GM12878 (cell line): ENCODE measurements around the gene FAT1. TPM values are rescaled to one million over a fixed set of nuclear protein-coding genes. Genes with fewer than 3 reads are reported as not detected.

Experiments
- ATAC-seq: fragments of 200-7000 bp; cut with Tn5 transposase; 3 replicates; pipeline ENCODE4 v1.9.1; 2020; ENCODE audit warnings: mild to moderate bottlenecking, moderate library complexity
- BruUV-seq: library from RNA; stranded (reverse); fragments of 400-500 nt; replicated peaks from 2 replicates; lab custom pipeline; 2021; lab: Mats Ljungman, UMichigan
- CTCF ChIA-PET: fragments of 300-600 bp; sonication (Branson Sonifier 250); formaldehyde crosslinking; extraction: SDS; loops from one replicate; lab custom pipeline; 2021; ENCODE audit warnings: inconsistent platforms; lab: Yijun Ruan, JAX
- POLR2A ChIA-PET: fragments of 350-600 bp; formaldehyde crosslinking; extraction: SDS; loops from one replicate; lab custom pipeline; 2021; ENCODE audit warnings: inconsistent platforms; lab: Charles Lee
- RAD21 ChIA-PET: fragments of 300-600 bp; sonication (Branson Sonifier 250); formaldehyde crosslinking; loops from one replicate; lab custom pipeline; 2023; ENCODE audit warnings: antibody characterized with exemption; ENCODE audit not compliant: unreplicated experiment; lab: Charles Lee
- SMC1A ChIA-PET: fragments of 300-600 bp; sonication (Branson Sonifier 250); formaldehyde crosslinking; loops from one replicate; lab custom pipeline; 2023; ENCODE audit not compliant: unreplicated experiment, uncharacterized antibody; lab: Charles Lee
- DNase-seq: peaks from one replicate; pipeline ENCODE4 v3.0.0-alpha.2; 2011; ENCODE audit warnings: low read depth, low spot score
- FAIRE-seq: peaks from 3 replicates; lab custom pipeline; 2011; peaks lifted over from hg19 to GRCh38; lab: Jason Lieb, UNC
- H2AFZ ChIP-seq: 2 replicates; pipeline ENCODE4 v1.6.0; 2011; ENCODE audit warnings: low read depth, low read length, control low read depth; ENCODE audit not compliant: control insufficient read depth
- H3K27ac ChIP-seq: 2 replicates; pipeline ENCODE4 v1.5.1; 2011; ENCODE audit warnings: control low read depth; ENCODE audit not compliant: control insufficient read depth, insufficient read depth
- H3K27me3 ChIP-seq, 2 experiments: replicated peaks in 1 of 2; 2 replicates each; pipeline versions ENCODE4 v1.6.0 to v1.6.1; 2011; ENCODE audit warnings: low read length in 1 of 2; ENCODE audit not compliant: control insufficient read depth in 2 of 2, insufficient read depth in 2 of 2
- H3K36me3 ChIP-seq, 2 experiments: 2 replicates each; pipeline ENCODE4 v1.5.1; 2011; ENCODE audit warnings: low read length in 1 of 2; ENCODE audit not compliant: control insufficient read depth in 2 of 2, insufficient read depth in 2 of 2
- H3K4me1 ChIP-seq: 2 replicates; pipeline ENCODE4 v1.6.1; 2011; ENCODE audit warnings: mild to moderate bottlenecking, low read length, moderate library complexity, mixed read lengths; ENCODE audit not compliant: control insufficient read depth, insufficient read depth
- H3K4me2 ChIP-seq: 2 replicates; pipeline ENCODE4 v1.6.0; 2011; ENCODE audit warnings: control low read depth; ENCODE audit not compliant: control insufficient read depth, insufficient read depth
- H3K4me3 ChIP-seq: fragments of 200-600 bp; sonication (generic); 2 replicates; pipeline ENCODE4 v1.5.1; 2016
- H3K79me2 ChIP-seq: 2 replicates; pipeline ENCODE4 v1.6.0; 2011; ENCODE audit warnings: low read length; ENCODE audit not compliant: control insufficient read depth, insufficient read depth
- H3K9ac ChIP-seq: 2 replicates; pipeline ENCODE4 v1.8.0; 2011; ENCODE audit warnings: low read length, control low read depth, mixed read lengths; ENCODE audit not compliant: control insufficient read depth, insufficient read depth
- H3K9me3 ChIP-seq: replicated peaks from 3 replicates; pipeline ENCODE4 v1.5.1; 2011; ENCODE audit warnings: mild to moderate bottlenecking, low read length; ENCODE audit not compliant: control insufficient read depth, insufficient read depth
- H4K20me1 ChIP-seq: 2 replicates; pipeline ENCODE4 v1.6.0; 2011; ENCODE audit not compliant: control insufficient read depth, insufficient read depth
- CREB1 ChIP-seq: IDR thresholded peaks from 2 replicates; pipeline ENCODE4 v1.6.1; 2012; ENCODE audit warnings: low read depth, mild to moderate bottlenecking, inconsistent platforms
- KDM1A ChIP-seq: fragments of 200-600 bp; sonication (generic); IDR thresholded peaks from 2 replicates; pipeline ENCODE4 v1.6.1; 2016; ENCODE audit warnings: borderline replicate concordance
- NFIC ChIP-seq: IDR thresholded peaks from 2 replicates; pipeline ENCODE4 v1.6.1; 2012; ENCODE audit warnings: low read depth, mild to moderate bottlenecking, inconsistent platforms, low read length, moderate library complexity
- NR2C2 ChIP-seq: IDR thresholded peaks from 2 replicates; pipeline ENCODE4 v1.6.1; 2011; ENCODE audit warnings: borderline replicate concordance, low read depth; ENCODE audit not compliant: control insufficient read depth, insufficient read length
- SP1 ChIP-seq: IDR thresholded peaks from one replicate; pipeline ENCODE4 v1.6.1; 2011; ENCODE audit warnings: low read depth, low read length
- SREBF1 ChIP-seq: IDR thresholded peaks from 2 replicates; pipeline ENCODE4 v1.6.1; 2012; ENCODE audit warnings: mild to moderate bottlenecking, low read length
- TAF1 ChIP-seq: IDR thresholded peaks from 2 replicates; pipeline ENCODE4 v1.6.1; 2011; ENCODE audit warnings: mild to moderate bottlenecking, low read depth, low read length, borderline replicate concordance
- WGBS: methylation state at CpG from one replicate; pipeline ENCODE4 v1.1.6; 2016; ENCODE audit warnings: low lambda C conversion rate; ENCODE audit not compliant: insufficient replicate concordance, insufficient coverage; ENCODE audit errors: missing lambda C conversion rate; 5-methylcytosine and 5-hydroxymethylcytosine counted together
- in situ Hi-C: fragments of 300-500 bp; cut with MboI; formaldehyde crosslinking; loops from 9 replicates; pipeline ENCODE4 v1.14.3; 2018; ENCODE audit warnings: mixed read lengths
- intact Hi-C: fragments of 100-400 bp; cut with micrococcal nuclease; formaldehyde crosslinking; loops from one replicate; pipeline ENCODE4 v1.14.2; 2022; ENCODE audit not compliant: unreplicated experiment
- polyA plus RNA-seq, 11 experiments: library from polyadenylated mRNA; depleted of rRNA in 4 of 11; unstranded in 6 of 11; stranded (reverse) in 5 of 11; fragments of >200 nt; fragmentation: Nextera tagmentation in 4 of 11; fragmentation: Illumina TruSeq in 1 of 11; extraction: Ambion mirVana in 4 of 11; extraction: Trizol in 1 of 11; gene quantifications; 1 replicate in 1 of 11; 2 replicates in 10 of 11; pipeline versions ENCODE4 v1.2.1 to v1.2.3, GENCODE V29; 2011 to 2016; ENCODE audit warnings: inconsistent platforms in 2 of 11, missing spikeins in 2 of 11, low read depth in 1 of 11
- total RNA-seq, 4 experiments: library from RNA; depleted of rRNA in 3 of 4; stranded (reverse); fragments of >200 nt in 3 of 4; fragmentation: Illumina TruSeq in 1 of 4; extraction: Trizol in 1 of 4; gene quantifications; 2 replicates each; pipeline versions ENCODE4 v1.2.1 to v1.2.3, GENCODE V29; 2013 to 2021
- TF ChIP-seq, protein P1 (sequence below): fragments of 450-650 bp; formaldehyde crosslinking; IDR thresholded peaks from 2 replicates; pipeline ENCODE4 v1.4.0; 2020; ENCODE audit warnings: mild to moderate bottlenecking, moderate library complexity

FAT1 gene
- total and polyA plus RNA-seq, 10 of the 15 experiments (the other 5 are each of a cell fraction or from before 2014, with no cell fraction given), result 0.04 to 11.8 (median 0.11) TPM; not detected in 1

DNA sequence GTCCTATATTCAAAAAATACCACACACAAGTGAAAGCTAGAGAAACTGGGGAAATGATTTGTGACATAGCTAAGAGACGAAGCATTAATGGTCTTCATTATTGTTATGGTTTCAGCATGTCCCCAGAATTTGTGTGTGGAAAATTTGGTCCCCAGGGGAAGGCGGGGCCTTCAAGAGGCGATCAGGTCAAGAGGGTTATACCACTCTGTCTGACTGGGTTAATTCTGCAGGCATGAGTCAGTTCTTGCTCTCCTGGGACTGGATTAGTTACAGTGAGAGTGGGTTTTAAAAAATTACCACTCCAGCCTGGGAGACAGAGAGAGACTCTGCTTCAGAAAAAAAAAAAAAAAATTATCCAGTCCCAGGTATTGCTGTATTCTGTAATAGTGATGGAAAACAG lies 166.2 kb downstream of the FAT1 start:
- SMC1A ChIA-PET, result no interaction called here
- RAD21 ChIA-PET, result no interaction called here
- POLR2A ChIA-PET, result no interaction called here
- Histone ChIP-seq H4K20me1 (no peaks in the 10 kb centered on the region), H3K9ac (no peak overlapping the region), H3K4me2 (no peak overlapping the region), H3K4me3 (no peak overlapping the region), H3K79me2 (no peaks in the 10 kb centered on the region), H3K4me1 (no peaks in the 10 kb centered on the region), H3K36me3 (no peaks in the 10 kb centered on the region), H3K9me3 (no peaks in the 10 kb centered on the region; the same call in 2 of the 3 replicates), H3K27ac (no peak overlapping the region), H3K27me3 (no peaks in the 10 kb centered on the region), H2AFZ (no peak overlapping the region)
- TF ChIP-seq SREBF1 (no peak), KDM1A (no peak), NFIC (no peak), CREB1 (no peak), TAF1 (no peak), SP1 (no peak), NR2C2 (no peak)
- TF ChIP-seq, protein P1, sequence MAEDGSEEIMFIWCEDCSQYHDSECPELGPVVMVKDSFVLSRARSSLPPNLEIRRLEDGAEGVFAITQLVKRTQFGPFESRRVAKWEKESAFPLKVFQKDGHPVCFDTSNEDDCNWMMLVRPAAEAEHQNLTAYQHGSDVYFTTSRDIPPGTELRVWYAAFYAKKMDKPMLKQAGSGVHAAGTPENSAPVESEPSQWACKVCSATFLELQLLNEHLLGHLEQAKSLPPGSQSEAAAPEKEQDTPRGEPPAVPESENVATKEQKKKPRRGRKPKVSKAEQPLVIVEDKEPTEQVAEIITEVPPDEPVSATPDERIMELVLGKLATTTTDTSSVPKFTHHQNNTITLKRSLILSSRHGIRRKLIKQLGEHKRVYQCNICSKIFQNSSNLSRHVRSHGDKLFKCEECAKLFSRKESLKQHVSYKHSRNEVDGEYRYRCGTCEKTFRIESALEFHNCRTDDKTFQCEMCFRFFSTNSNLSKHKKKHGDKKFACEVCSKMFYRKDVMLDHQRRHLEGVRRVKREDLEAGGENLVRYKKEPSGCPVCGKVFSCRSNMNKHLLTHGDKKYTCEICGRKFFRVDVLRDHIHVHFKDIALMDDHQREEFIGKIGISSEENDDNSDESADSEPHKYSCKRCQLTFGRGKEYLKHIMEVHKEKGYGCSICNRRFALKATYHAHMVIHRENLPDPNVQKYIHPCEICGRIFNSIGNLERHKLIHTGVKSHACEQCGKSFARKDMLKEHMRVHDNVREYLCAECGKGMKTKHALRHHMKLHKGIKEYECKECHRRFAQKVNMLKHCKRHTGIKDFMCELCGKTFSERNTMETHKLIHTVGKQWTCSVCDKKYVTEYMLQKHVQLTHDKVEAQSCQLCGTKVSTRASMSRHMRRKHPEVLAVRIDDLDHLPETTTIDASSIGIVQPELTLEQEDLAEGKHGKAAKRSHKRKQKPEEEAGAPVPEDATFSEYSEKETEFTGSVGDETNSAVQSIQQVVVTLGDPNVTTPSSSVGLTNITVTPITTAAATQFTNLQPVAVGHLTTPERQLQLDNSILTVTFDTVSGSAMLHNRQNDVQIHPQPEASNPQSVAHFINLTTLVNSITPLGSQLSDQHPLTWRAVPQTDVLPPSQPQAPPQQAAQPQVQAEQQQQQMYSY, result no peak
- WGBS, result 21% methylated on average over 3 of the region's 3 CpGs
- intact Hi-C loops, result no loop called here
- FAIRE-seq (no peak), DNase-seq (no peak), ATAC-seq (no peak)
- in situ Hi-C loops, result no loop called here
- no TSS peak for BruUV-seq
- CTCF ChIA-PET, result no interaction called here
